Sigmoid colon (tissue), 7 donors: ENCODE measurements around the gene CACHD1. TPM values are rescaled to one million over a fixed set of nuclear protein-coding genes. Genes with fewer than 3 reads are reported as not detected.

Experiments used
- DNase-seq: peaks from one replicate; pipeline ENCODE4 v3.0.0-alpha.2; 2019
- H3K27ac ChIP-seq, 4 donors: fragments of 200-600 bp; sonication (generic); one replicate each; pipeline ENCODE4 v1.5.1; 2016 to 2019; ENCODE audit warnings: mild to moderate bottlenecking in 1 of 4
- H3K27me3 ChIP-seq, 3 donors: fragments of 200-600 bp; sonication (generic); one replicate each; pipeline ENCODE4 v1.5.1; 2019; ENCODE audit warnings: mild to moderate bottlenecking in 1 of 3
- H3K36me3 ChIP-seq, 4 donors: fragments of 200-600 bp; sonication (generic); one replicate each; pipeline ENCODE4 v1.5.1; 2016 to 2019
- H3K4me1 ChIP-seq, 4 donors: fragments of 200-600 bp; sonication (generic); one replicate each; pipeline ENCODE4 v1.5.1; 2017 to 2019
- H3K4me3 ChIP-seq, 4 donors: fragments of 200-600 bp; sonication (generic); one replicate each; pipeline ENCODE4 v1.5.1; 2017 to 2019; ENCODE audit warnings: mild to moderate bottlenecking in 2 of 4, moderate library complexity in 1 of 4
- H3K9me3 ChIP-seq, 4 donors: fragments of 200-600 bp in 3 of 4; sonication (generic) in 3 of 4; one replicate each; pipeline versions ENCODE4 v1.5.1 to v1.6.1; 2013 to 2019
- EP300 ChIP-seq, 4 donors: sonication (generic); formaldehyde crosslinking; IDR thresholded peaks; one replicate each; pipeline ENCODE4 v1.6.1; 2017; ENCODE audit warnings: antibody characterized with exemption in 4 of 4
- POLR2A ChIP-seq, 2 donors: fragments of 450-650 bp; IDR thresholded peaks; one replicate each; pipeline ENCODE4 v1.6.1; 2016; ENCODE audit warnings: antibody characterized with exemption in 2 of 2, mild to moderate bottlenecking in 2 of 2, moderate library complexity in 2 of 2
- POLR2AphosphoS5 ChIP-seq, 4 donors: sonication (generic); formaldehyde crosslinking; IDR thresholded peaks; one replicate each; pipeline ENCODE4 v1.6.1; 2017; ENCODE audit warnings: antibody characterized with exemption in 4 of 4
- WGBS, 2 donors: extraction: QIAGEN DNeasy Blood & Tissue Kit; methylation state at CpG; one replicate each; pipeline ENCODE4 v1.1.7; 2013; 5-methylcytosine and 5-hydroxymethylcytosine counted together
- intact Hi-C: fragments of 100-400 bp; cut with DNase I; formaldehyde crosslinking; loops from one replicate; pipeline ENCODE4 v1.15.1; 2023
- polyA plus RNA-seq, 3 donors: library from polyadenylated mRNA; stranded (reverse); fragments of 200-250 nt; gene quantifications; one replicate each; pipeline ENCODE4 v1.2.3, GENCODE V29; 2013
- total RNA-seq, 4 donors: library from RNA; depleted of rRNA; stranded (reverse); fragments of >200 nt; gene quantifications; one replicate each; pipeline ENCODE4 v1.1.0, GENCODE V29; 2016
- TF ChIP-seq, protein P1 (sequence below), 4 experiments: fragments of 450-650 bp in 3 of 4; fragments of 200-600 bp in 1 of 4; IDR thresholded peaks; one replicate each; pipeline ENCODE4 v1.5.1; 2016 to 2019; ENCODE audit warnings: antibody characterized with exemption in 4 of 4, mild to moderate bottlenecking in 3 of 4, moderate library complexity in 2 of 4
- donor health status: healthy with polysubstance abuse.
- donor health status: Bipolar disorder and iron deficiency.
- donor health status: healthy.

The CACHD1 gene
- total and polyA plus RNA-seq, 7 donors = 0.23 to 7.1 (median 3.7) TPM

DNA sequence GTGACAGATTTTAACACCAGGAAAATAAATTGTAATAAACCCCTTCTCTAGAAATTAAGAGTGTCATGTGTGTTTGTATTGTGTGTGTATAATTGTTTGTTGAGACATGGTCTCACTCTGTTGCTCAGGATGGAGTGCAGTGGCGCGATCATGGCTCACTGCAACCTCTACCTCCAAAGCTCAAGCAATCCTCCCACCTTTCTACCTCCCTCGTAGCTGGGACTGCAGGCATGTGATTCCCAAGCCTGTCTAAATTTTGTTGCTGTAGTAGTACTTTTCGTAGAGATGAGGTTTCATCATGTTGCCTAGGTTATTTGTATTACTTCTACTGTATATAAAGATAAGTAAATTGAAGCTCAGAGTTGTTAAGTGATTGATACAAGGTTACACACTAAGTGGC lies 206.5 kb downstream of the CACHD1 start:
- Histone ChIP-seq H3K36me3 (no peaks in the 10 kb centered on the region), H3K27ac (no peak overlapping the region), H3K27me3 (no peaks in the 10 kb centered on the region), H3K9me3 (no peaks in the 10 kb centered on the region), H3K4me3 (no peak overlapping the region), H3K4me1 (peaks cover 0 to 16% (median 11%) of the 10 kb centered on the region in 4 donors)
- TF ChIP-seq EP300 (IDR thresholded peaks at IDR 0.05) (no peak), POLR2A (IDR thresholded peaks at IDR 0.05) (no peak), POLR2AphosphoS5 (IDR thresholded peaks at IDR 0.05) (no peak)
- TF ChIP-seq, protein P1, sequence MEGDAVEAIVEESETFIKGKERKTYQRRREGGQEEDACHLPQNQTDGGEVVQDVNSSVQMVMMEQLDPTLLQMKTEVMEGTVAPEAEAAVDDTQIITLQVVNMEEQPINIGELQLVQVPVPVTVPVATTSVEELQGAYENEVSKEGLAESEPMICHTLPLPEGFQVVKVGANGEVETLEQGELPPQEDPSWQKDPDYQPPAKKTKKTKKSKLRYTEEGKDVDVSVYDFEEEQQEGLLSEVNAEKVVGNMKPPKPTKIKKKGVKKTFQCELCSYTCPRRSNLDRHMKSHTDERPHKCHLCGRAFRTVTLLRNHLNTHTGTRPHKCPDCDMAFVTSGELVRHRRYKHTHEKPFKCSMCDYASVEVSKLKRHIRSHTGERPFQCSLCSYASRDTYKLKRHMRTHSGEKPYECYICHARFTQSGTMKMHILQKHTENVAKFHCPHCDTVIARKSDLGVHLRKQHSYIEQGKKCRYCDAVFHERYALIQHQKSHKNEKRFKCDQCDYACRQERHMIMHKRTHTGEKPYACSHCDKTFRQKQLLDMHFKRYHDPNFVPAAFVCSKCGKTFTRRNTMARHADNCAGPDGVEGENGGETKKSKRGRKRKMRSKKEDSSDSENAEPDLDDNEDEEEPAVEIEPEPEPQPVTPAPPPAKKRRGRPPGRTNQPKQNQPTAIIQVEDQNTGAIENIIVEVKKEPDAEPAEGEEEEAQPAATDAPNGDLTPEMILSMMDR (IDR thresholded peaks at IDR 0.05) = no peak
- DNase-seq = no peak
- 92 to 93% methylated on average over 4 of the region's 4 CpGs for WGBS, 2 donors
- intact Hi-C loops = loop anchor here (5.0 to 10.0 kb wide), 2 partner anchors 202 to 409 kb away; partner anchors contain the start of gene CACHD1

DNA sequence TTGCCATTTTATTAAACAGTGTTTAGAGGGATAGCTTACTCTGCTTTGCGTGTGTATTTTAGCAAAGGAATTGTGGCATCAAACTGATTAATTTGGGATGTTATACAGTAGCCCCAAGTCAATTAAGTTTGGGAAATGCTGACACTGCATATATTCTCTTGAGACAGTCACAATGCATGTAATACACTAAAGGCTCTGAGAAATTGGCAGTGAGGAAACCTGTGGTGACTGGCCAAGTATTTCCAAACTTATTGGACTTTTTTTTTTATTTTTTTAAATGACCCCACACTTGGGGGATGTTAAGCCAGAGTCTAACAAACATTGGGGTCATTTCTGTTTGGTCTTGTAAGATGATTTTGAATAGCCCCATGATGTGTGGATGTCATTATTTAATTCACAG lies 207.6 kb downstream of the CACHD1 start:
- H3K27me3 ChIP-seq = no peaks in the 10 kb centered on the region
- intact Hi-C loops = loop anchor here (5.0 to 10.0 kb wide), 2 partner anchors 203 to 410 kb away; partner anchors contain the start of gene CACHD1
- no peak for DNase-seq
- H3K4me3 ChIP-seq = no peak overlapping the region
- H3K27ac ChIP-seq = no peak overlapping the region
- peaks cover 0 to 9% (median 0%) of the 10 kb centered on the region in 4 donors for H3K36me3 ChIP-seq
- no peaks in the 10 kb centered on the region for H3K9me3 ChIP-seq
- TF ChIP-seq, protein P1 (IDR thresholded peaks at IDR 0.05) = no peak
- TF ChIP-seq EP300 (IDR thresholded peaks at IDR 0.05) (no peak), POLR2AphosphoS5 (IDR thresholded peaks at IDR 0.05) (no peak), POLR2A (IDR thresholded peaks at IDR 0.05) (no peak)
- 84 to 87% methylated on average over 1 of the region's 1 CpG for WGBS, 2 donors
- H3K4me1 ChIP-seq = peaks cover 0 to 16% (median 11%) of the 10 kb centered on the region in 4 donors

DNA sequence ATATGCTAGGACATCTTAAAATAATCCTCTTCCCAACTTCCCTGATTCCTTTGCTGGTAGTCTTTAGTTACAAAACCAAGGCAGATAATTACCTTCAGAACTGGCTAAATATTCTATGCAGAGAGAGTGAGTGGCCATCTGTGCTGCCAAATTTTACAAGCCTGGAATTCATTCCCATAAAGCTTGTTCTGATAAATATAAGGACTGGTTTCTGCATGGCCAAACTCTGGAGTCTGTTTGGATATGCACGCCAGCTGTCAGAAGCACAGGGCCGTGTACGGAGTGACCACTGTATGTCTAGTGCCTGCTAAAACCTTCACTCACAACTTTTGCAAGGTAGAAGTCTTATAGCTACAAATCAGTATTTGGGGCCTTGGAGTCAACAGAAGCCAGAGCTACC lies 208.4 kb downstream of the CACHD1 start:
- no peak for DNase-seq
- Histone ChIP-seq H3K9me3 (no peaks in the 10 kb centered on the region), H3K4me3 (no peak overlapping the region), H3K27me3 (no peaks in the 10 kb centered on the region), H3K36me3 (peaks cover 0 to 12% (median 0%) of the 10 kb centered on the region in 4 donors), H3K4me1 (peaks cover 0 to 16% (median 11%) of the 10 kb centered on the region in 4 donors), H3K27ac (no peak overlapping the region)
- no peak for TF ChIP-seq POLR2A (IDR thresholded peaks at IDR 0.05)
- no peak for TF ChIP-seq EP300 (IDR thresholded peaks at IDR 0.05)
- no peak for TF ChIP-seq POLR2AphosphoS5 (IDR thresholded peaks at IDR 0.05)
- intact Hi-C loops = loop anchor here (5.0 to 10.0 kb wide), 2 partner anchors 204 to 411 kb away; partner anchors contain the start of gene CACHD1
- 87 to 93% methylated on average over 3 of the region's 3 CpGs for WGBS, 2 donors

DNA sequence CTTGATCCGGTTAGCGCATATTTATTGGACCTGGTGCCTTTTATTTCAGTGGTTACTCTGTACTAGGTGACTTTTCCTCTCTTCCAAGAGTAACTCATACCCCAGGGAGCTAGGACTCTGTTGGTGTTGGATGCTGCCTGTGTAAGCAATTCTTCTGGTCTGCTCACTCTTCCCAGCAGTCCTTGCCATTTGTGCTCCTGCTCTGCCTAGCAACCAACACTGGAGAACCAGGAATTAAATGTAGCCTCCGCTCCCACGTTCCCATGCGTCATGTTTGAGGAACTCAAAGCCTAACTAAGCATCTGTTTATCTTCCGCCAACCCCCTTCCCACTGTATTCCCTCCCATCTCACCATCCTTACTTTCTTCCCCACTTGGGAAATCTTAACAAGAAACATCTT lies 209.2 kb downstream of the CACHD1 start:
- H3K36me3 ChIP-seq = peaks cover 0 to 12% (median 0%) of the 10 kb centered on the region in 4 donors
- H3K27ac ChIP-seq = no peak overlapping the region
- no peak for TF ChIP-seq POLR2AphosphoS5 (IDR thresholded peaks at IDR 0.05)
- TF ChIP-seq, protein P1 (IDR thresholded peaks at IDR 0.05) = no peak
- TF ChIP-seq EP300 (IDR thresholded peaks at IDR 0.05) = no peak
- no peak for TF ChIP-seq POLR2A (IDR thresholded peaks at IDR 0.05)
- no peak for DNase-seq
- intact Hi-C loops = loop anchor here (5.0 to 10.0 kb wide), 2 partner anchors 204 to 412 kb away; partner anchors contain the start of gene CACHD1
- 95 to 96% methylated on average over 6 of the region's 6 CpGs for WGBS, 2 donors
- peaks cover 0 to 16% (median 11%) of the 10 kb centered on the region in 4 donors for H3K4me1 ChIP-seq
- H3K9me3 ChIP-seq = no peaks in the 10 kb centered on the region
- no peak overlapping the region for H3K4me3 ChIP-seq
- no peaks in the 10 kb centered on the region for H3K27me3 ChIP-seq

DNA sequence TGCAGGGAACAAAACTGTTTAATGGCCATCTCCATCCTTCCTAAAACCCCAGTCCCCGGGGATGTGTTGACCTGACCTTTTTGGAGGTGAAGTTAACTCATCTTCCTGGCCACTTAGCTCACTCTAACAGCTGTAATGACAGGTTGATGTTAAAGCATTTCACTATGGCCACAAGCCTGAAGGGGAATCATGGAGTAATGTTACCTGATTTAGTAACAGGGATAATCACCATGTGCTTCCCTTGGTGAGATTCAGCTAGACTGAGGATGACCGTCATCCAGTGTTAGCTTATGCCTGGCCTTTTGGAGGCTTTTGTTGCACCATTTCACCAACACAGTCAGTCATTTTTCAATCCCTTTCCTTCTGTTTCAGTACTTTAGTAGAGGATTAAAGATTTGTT lies 210.7 kb downstream of the CACHD1 start:
- no peak for TF ChIP-seq POLR2A (IDR thresholded peaks at IDR 0.05)
- TF ChIP-seq POLR2AphosphoS5 (IDR thresholded peaks at IDR 0.05) = no peak
- no peak for TF ChIP-seq EP300 (IDR thresholded peaks at IDR 0.05)
- TF ChIP-seq, protein P1 (IDR thresholded peaks at IDR 0.05) = no peak
- no peak overlapping the region for H3K4me3 ChIP-seq
- 87 to 88% methylated on average over 2 of the region's 2 CpGs for WGBS, 2 donors
- intact Hi-C loops = loop anchor here (10.0 kb wide), 1 partner anchor 384 kb away; no protein-coding TSS in a partner anchor
- H3K27me3 ChIP-seq = no peaks in the 10 kb centered on the region
- no peak overlapping the region for H3K27ac ChIP-seq
- H3K9me3 ChIP-seq = no peaks in the 10 kb centered on the region
- peaks cover 0 to 12% (median 0%) of the 10 kb centered on the region in 4 donors for H3K36me3 ChIP-seq
- no peak for DNase-seq
- peaks cover 0 to 16% (median 11%) of the 10 kb centered on the region in 4 donors for H3K4me1 ChIP-seq
